Mucosa of descending colon (tissue), 3 donors: Measurements from ENCODE around the gene FBLN1. TPM values are rescaled to one million over a fixed set of nuclear protein-coding genes. Genes with fewer than 3 reads are reported as not detected.
A peak's percentile ranks its signal among the peaks of the same experiment; 100 is the strongest.

Source experiments
- ATAC-seq: fragments of 200-7000 bp; cut with Tn5 transposase; one replicate; pipeline ENCODE4 v1.9.1; 2020; ENCODE audit warnings: mild to moderate bottlenecking, moderate library complexity
- DNase-seq, 3 donors: peaks; one replicate each; pipeline ENCODE4 v3.0.0-alpha.2; 2020
- H3K36me3 ChIP-seq: fragments of 200-600 bp; one replicate; pipeline ENCODE4 v1.8.0; 2021; ENCODE audit warnings: low read depth, mild to moderate bottlenecking
- H3K4me1 ChIP-seq: fragments of 200-600 bp; one replicate; pipeline ENCODE4 v1.8.0; 2021; ENCODE audit warnings: low read depth, mild to moderate bottlenecking
- H3K4me3 ChIP-seq: fragments of 200-600 bp; one replicate; pipeline ENCODE4 v1.8.0; 2021; ENCODE audit warnings: mild to moderate bottlenecking
- H3K9me3 ChIP-seq: fragments of 200-600 bp; one replicate; pipeline ENCODE4 v1.8.0; 2021; ENCODE audit warnings: mild to moderate bottlenecking
- intact Hi-C, 2 donors: fragments of 100-400 bp; cut with DNase I in 1 of 2; cut with micrococcal nuclease in 1 of 2; formaldehyde crosslinking; loops; one replicate each; pipeline versions ENCODE4 v1.11.0 to v1.11.1; 2022; cut with DNase I, micrococcal nuclease
- total RNA-seq, 3 donors: library from RNA; stranded (reverse); fragmentation: NEBNext Ultra II Directional in 2 of 3; extraction: Animal tissue kit (Norgen Biotek cat#: 25700) in 2 of 3; gene quantifications; one replicate each; pipeline versions ENCODE4 v1.2.1 to v1.2.4, GENCODE V29; 2021 to 2023
- TF ChIP-seq, protein P1 (sequence below): fragments of 200-600 bp; IDR thresholded peaks from one replicate; pipeline ENCODE4 v1.8.0; 2022; ENCODE audit warnings: antibody characterized with exemption, mild to moderate bottlenecking
- donor health status: DM: no; HTN: no; CAD: no; lungs with moderate emphysema.
- donor health status: DM: no; HTN: no; CAD: no.
- donor health status: DM: no; HTN: yes; CAD: no.

The FBLN1 gene
- total RNA-seq, 3 donors from 2014 or later = 34.1 to 198 (median 88.3) TPM

DNA sequence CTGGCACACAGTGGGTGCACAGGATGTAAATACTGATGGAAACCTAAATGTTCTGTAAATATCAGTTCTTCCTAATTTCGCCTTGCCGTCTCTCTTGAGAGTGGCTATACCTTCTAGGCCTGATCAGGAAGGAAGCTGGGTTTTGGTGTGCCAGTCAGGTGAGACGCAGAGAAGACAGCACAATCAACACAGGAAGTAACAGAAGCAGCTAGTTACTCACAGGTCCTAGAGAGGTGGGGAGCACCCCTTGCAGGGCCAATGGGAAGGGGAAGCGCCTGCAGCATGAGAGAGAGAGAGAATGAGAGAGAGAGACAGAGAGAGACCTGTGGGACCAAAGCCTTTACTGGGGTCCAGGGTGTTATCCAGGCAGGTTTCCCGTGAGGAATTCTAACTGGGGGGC lies 80.8 kb downstream of the FBLN1 start:
- ATAC-seq (no peak), DNase-seq (peak in 1 of 3 donors; percentile 2)
- H3K9me3 ChIP-seq = no peaks in the 10 kb centered on the region
- intact Hi-C loops = no loop called here
- peaks cover 3% of the 10 kb centered on the region for H3K4me1 ChIP-seq
- TF ChIP-seq, protein P1, sequence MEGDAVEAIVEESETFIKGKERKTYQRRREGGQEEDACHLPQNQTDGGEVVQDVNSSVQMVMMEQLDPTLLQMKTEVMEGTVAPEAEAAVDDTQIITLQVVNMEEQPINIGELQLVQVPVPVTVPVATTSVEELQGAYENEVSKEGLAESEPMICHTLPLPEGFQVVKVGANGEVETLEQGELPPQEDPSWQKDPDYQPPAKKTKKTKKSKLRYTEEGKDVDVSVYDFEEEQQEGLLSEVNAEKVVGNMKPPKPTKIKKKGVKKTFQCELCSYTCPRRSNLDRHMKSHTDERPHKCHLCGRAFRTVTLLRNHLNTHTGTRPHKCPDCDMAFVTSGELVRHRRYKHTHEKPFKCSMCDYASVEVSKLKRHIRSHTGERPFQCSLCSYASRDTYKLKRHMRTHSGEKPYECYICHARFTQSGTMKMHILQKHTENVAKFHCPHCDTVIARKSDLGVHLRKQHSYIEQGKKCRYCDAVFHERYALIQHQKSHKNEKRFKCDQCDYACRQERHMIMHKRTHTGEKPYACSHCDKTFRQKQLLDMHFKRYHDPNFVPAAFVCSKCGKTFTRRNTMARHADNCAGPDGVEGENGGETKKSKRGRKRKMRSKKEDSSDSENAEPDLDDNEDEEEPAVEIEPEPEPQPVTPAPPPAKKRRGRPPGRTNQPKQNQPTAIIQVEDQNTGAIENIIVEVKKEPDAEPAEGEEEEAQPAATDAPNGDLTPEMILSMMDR = no peak
- no peaks in the 10 kb centered on the region for H3K36me3 ChIP-seq
- no peak overlapping the region for H3K4me3 ChIP-seq

DNA sequence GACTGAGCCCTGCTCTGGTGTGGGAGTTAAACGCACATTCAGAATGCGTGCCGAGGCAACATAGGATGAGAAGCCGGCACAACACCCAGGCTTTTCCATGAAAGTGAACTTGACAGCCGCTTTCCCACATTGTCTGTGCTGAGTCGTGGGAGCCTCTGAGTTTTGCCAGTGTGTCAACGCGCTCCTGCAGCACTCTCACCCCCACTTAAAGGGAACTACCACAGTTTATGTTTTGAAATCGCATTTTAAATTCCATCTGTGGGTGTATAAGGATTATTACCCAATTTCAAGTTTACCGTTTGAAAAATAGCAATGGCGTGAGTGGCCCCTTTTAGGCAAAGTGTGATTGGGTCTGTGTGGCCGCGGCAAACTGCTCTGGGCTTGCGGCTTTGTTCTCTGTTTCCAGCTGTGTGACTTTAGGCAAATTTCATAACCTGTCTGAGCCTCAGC lies 81.5 kb downstream of the FBLN1 start:
- Histone ChIP-seq H3K36me3 (no peaks in the 10 kb centered on the region), H3K9me3 (no peaks in the 10 kb centered on the region), H3K4me3 (no peak overlapping the region), H3K4me1 (peaks cover 3% of the 10 kb centered on the region)
- intact Hi-C loops = no loop called here
- ATAC-seq = no peak
- TF ChIP-seq, protein P1 = no peak
- DNase-seq = no peak

DNA sequence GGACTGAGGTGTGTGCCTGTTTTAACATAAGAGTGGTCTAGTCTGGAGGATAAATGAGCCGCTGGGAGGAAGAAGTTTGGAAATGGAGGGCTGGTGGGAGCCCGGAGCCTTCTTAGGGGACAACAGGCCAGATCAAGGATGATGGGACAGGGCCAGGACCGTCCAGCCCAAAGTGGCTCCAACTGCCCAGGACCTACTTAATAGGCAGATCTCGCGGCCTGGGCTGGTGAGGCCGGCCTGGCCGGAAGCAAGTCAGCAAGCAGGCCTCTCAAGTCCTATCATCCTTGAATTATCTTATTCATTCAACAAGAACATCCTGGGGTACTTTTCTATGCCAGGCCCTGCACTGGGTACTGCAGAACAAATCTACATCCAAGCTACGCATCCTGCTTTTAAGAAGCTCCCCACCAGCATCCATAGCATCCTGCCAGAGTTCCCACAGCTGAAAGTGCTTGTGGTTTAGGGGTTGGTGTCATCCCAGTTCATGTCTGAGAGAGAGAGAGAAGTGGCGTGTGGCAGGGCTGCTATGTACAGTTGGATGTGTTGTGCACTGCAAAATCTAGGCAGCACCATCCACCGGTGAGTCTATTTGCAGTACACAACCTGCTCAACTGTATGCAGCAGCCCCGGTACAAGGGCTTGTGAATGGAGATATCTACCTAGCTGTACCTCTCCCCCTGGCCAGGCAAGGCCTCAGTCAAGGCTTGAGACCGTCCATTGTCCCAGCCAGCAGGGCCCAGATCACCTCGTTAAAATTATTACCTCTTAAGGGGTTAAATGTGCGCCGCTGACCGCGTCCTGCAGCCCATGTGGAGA lies 82.1 kb downstream of the FBLN1 start:
- H3K9me3 ChIP-seq = no peaks in the 10 kb centered on the region
- H3K36me3 ChIP-seq = no peaks in the 10 kb centered on the region
- H3K4me3 ChIP-seq = no peak overlapping the region
- TF ChIP-seq, protein P1 = no peak
- ATAC-seq = no peak
- intact Hi-C loops = no loop called here
- no peak for DNase-seq
- H3K4me1 ChIP-seq = peaks cover 3% of the 10 kb centered on the region

DNA sequence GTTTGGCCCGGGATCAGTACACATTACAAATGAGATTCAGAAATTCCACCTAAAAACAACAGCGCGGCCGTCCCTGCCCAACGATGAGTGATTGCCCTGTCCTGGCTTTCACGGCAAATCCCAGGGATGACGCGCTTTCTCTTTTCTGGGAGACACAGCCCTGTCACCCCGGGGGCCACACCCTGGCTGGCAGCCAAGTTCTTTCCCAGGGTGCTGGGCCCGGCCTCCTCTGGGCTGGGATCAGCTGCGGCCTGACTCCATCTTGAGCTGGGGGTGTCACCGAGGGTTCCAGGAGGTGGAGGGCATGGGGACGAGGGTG lies 82.7 kb downstream of the FBLN1 start:
- DNase-seq (no peak), ATAC-seq (no peak)
- Histone ChIP-seq H3K9me3 (no peaks in the 10 kb centered on the region), H3K4me3 (no peak overlapping the region), H3K36me3 (no peaks in the 10 kb centered on the region), H3K4me1 (peaks cover 3% of the 10 kb centered on the region)
- intact Hi-C loops = no loop called here
- TF ChIP-seq, protein P1 = no peak

DNA sequence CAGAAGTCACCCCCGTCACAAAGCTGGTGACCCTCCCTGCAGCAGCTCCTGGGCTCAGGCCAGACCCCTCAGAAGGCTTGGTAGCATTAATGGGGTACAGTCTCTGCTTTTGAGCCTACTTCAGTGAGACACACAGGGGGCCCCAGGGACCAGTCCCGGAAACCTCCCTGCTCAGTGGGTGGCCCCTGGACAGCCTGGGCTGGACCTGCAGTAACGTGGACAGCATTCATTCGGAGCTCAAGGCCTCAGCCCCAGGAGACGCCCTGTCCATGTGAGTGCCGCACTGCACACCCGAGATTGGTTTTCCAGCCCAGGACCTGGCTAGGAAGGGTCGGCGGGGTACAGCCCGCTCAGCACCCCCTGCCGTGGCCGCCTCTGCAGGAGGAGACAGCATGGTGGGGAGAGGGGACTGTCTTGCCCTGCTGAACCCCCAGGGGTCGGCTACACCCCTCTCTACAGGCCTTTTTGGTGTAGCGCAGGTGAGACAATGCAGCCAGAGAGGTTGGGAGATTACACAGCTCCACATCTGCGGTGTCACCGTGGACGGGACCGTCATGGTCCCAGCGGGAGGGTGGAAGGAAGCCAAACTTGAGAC lies 83.4 kb downstream of the FBLN1 start:
- Histone ChIP-seq H3K36me3 (no peaks in the 10 kb centered on the region), H3K4me1 (peaks cover 3% of the 10 kb centered on the region), H3K4me3 (no peak overlapping the region), H3K9me3 (no peaks in the 10 kb centered on the region)
- DNase-seq (peak in 1 of 3 donors; percentile 21), ATAC-seq (no peak)
- intact Hi-C loops = no loop called here
- TF ChIP-seq, protein P1 = no peak
